ENCODE data around the gene MUC2.

- TF ChIP-seq CTCF (IDR thresholded peaks at IDR 0.05), result no peak
- no peak for TF ChIP-seq EZH2 (IDR thresholded peaks at IDR 0.05)
- TF ChIP-seq EZH2phosphoT487 (IDR thresholded peaks at IDR 0.05), result no peak
Observed at GRCh38 chr11:1073851-1074243, 827 bp upstream of the MUC2 start.
